Muscle of arm (tissue), 12 donors: ENCODE measurements around the gene ADGRD1. TPM values are rescaled to one million over a fixed set of nuclear protein-coding genes. Genes with fewer than 3 reads are reported as not detected.
"Not testable (repeated sequence)": the region's sequence is repeated elsewhere in the genome, so short reads cannot be mapped to it uniquely, and the experiment has no call there.

ENCODE experiments used
- DNase-seq: peaks from one replicate; pipeline ENCODE4 v3.0.0-alpha.2; 2013
- polyA plus RNA-seq, 12 donors: library from polyadenylated mRNA; unstranded; fragments of 120-200 nt; gene quantifications; one replicate each; pipeline ENCODE4 v1.2.1, GENCODE V29; 2013; ENCODE audit not compliant: insufficient read length in 12 of 12

ADGRD1 gene
- polyA plus RNA-seq, 12 donors: 5.5 to 37.3 (median 11.8) TPM; not detected in 1

DNA sequence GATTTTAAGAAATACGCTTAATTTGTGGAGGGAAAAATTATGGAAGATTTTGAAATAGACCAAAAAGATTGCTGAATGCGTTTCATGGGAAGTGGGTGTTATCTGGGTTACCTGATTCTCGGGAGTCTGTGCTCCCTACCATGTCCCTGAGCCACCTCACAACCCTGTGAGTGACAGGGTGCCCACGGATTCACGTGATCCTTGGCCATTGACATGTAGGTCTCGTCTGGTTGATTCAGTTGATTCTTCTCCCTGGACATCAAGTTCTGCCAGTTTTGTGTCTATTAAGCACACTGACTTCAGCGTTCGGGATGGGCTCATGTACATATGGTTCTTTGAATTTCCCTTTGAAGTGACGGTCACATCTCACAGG, 101.4 kb downstream of the ADGRD1 start:
- no peak for DNase-seq

DNA sequence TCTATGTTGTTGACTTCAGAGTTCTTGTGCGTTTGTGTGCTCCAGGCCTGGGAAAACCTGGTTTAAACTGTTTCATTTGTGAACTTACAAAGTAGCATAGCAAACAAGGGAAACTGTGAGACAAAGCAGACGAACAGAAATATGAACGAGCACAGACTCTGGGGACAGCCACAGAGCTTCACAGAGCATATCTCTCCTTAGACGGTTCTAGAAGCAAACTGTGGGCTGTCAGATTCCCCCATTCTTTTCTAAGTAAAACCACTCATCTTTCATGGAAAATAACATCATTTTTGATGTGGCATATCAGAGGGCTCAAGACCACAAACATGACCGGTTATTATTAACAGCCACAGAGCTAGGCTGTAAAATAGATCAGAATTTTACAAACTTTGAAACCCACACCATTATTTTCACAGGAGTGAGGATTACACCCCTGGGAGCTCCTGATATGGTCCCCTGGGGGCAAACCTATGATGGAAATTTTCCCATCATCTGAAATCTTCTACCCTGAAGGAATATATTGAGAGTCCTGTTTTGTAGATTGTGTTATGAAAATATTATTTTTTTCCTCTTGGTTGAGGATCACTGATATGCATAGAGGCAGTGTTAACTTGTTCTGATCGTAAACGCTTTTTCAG, 102.0 kb downstream of the ADGRD1 start:
- DNase-seq: no peak

DNA sequence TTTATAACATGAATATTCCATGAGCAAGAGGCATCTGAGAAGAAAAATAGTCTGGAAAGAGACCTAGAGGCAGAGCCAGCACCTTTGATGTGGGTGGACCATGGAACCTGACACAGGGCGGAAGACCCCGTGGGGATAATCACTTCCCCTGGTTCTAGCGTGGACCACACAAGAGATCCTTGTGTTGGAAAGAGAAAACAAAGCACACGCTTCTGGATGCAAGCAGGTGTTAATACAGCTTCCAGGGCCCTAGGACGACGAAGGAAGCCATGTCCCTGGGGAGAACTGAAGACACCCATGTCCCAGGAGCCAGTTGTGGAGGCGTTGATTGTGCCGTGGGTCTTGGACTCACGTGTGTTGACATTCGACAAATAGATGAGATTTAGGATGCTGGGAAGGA, 102.9 kb downstream of the ADGRD1 start:
- no peak for DNase-seq

DNA sequence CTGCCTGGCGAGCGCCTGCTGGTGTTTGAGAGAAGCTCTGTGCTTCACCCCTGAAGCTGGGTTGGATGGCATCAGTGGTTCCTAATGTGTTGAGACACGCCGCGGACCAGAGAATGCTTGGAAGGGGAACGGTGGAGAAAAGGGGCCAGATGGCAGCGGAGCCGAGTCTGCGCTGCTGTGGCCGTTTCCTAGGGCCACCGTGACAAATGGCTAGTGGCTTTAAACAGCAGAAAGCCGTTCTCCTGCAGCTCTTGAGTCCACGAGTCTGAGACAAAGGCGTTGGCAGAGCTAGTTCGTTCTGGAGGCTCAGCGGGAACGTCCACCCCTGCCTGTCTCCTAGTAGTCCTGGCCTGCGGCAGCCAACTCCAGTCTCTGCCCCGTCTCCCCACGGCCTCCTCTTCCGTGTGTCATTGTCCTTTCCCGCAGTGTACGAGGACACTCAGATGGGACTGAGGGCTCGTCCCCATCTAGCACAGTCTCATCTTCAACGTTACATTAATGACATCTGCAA, 103.6 kb downstream of the ADGRD1 start:
- no peak for DNase-seq

DNA sequence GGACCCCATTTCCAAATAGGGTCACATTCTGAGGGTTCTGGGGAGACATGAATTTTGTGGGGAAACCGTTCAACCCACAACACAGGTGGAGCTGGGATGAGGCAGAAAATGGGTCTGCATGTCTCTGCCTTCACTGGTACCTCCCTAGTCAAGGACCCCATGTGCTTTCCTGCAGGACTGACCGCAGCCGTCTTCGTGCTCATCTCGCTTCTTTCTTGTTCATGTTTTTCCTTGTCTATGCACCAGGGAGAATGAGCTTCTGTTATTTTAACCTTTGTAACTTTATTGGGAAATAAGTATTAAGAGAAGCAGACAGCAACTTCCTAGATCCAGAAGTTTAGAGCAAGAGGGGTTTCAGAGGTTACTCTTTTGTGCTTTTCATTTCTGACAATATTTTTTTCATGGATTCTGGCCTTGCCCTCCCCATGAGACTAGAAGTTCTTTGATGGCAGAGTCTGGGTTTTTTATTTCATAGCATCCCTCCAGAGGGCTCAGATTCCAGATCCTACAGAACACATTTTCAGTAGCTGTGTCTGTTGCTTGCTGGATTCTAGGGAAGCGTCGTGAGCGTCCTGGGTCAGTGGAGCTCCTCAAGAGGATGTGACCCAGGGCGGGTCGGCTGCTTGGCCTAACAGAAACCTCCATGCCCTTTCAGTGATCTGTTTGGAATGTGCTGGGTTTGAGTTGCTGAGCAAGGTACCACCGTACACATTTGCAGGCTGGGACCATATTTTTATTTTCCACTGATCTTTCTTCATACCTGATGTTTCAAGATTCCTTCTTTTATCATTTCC, 104.2 kb downstream of the ADGRD1 start:
- no peak for DNase-seq

DNA sequence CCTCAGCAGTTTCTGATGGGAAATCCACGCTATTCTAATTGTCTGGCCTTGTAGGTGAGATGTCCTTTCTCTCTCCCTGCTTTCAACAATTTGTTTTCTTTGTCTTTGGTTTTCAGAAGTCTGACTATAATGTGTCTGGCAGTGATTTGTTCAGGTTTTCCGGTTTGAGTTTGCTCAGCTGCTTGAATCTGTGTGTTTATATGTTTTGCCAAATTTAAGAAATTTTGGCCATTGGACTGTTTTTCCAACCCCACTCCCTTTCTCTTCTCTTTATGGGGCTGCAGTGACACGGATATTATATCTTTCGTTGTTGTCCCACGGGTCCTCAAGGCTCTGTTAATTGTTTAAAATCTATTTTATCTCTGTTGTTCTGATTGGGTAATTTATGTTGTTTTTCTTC, 105.0 kb downstream of the ADGRD1 start:
- DNase-seq: peak; percentile 36

DNA sequence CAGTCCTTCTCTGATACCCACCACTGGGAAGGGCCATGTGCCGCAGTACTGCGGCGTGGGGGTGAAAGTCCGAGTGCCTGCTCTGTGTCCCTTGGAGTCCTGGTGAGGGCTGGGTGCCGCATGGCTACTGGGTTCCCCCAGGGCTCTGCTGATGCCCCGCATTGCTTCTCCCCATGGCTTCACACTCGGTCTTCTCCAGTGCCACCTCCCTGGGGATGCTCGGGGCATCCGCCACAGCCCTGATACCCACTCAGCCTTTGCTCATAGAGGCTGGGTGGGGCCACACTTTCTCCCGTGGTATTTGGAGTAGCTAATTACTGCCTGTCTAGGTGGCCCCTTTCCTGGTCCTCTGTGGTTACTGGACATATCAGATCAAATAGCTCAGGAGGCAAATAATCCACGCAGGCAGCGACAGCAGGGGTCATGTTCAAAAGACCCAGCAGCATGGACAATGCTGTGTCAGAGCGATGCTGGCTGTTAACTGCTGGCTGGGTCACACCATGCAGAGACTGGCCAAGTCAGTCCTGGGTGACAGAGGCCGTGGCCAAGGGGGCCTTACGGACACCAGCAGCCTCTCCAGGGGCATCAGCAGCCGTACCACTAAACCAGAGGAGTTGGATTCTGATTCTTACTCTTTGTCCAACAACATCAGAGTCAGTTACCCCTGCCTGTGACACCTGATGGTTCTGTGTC, 106.5 kb downstream of the ADGRD1 start:
- no peak for DNase-seq

DNA sequence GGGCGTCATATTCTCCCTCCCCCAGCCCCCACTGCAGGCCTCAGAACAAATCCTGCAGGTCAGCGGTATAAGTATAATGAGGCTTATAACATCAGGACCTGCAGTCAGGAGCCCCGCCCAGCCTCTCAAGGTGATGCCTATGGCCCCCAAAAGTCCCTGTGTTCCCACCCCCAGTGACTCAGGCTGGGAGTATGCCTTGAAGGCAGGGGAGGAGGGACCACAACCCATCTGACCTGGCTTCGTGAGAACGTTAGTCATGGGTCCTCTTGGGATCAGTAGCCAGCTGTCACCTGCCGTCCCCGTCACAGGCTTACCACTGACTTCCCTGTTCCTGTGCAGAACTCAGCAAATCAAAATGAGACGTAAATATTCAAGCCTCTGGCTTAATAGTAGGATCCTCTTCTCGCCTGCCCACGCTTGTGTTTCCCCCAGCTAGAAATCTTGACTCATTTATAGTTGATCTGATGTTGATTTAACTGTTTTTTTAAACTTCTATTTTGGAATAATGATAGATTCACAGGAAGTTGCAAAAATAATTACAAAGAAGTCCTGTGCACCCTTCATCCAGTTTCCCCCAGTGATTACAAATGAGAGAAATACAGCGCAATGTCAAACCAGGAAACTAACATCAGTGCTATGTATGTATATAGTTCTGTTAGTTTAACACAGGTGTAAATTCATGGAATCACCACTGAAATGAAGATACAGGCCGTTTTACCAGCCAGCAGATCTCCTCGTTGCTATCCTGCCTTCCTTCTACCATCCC, 107.5 kb downstream of the ADGRD1 start:
- DNase-seq: no peak

DNA sequence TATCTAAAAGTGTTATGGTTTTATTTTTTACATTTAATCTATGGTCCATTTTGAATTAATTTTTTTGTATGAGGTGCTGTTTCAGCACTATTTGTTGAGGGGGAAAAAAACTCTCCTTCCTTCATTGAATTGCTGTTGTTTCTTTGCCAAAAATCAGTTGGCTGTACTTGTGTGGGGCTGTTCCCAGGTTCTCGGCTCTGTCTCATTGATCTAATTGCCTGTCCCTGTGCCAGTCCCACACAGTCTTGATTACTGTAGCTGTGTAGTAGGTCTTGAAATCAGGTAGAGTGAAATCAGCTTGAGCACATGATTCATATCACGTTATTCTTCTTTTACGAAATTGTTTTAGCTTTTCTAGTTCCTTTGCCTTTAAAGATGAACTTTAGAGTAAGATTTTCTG, 109.7 kb downstream of the ADGRD1 start:
- DNase-seq: no peak

DNA sequence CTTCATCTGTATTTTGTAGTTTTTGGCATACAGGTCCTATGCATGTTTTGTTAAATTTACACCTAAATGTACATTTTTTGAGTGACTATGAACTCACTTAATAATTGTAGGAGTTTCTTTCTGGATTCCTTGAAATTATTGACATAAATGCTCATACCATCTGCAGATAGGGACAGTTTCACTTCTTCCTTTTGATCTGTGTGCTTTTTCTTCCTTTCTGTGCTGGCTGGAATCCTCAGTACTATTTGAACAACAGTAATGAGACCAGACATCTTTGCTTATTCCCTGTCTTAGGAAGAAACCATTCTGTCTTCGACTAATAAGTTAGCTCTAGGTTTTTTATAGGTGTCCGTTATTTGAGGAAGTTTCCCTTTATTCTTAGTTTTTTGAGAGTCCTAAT, 110.3 kb downstream of the ADGRD1 start:
- DNase-seq: no peak

DNA sequence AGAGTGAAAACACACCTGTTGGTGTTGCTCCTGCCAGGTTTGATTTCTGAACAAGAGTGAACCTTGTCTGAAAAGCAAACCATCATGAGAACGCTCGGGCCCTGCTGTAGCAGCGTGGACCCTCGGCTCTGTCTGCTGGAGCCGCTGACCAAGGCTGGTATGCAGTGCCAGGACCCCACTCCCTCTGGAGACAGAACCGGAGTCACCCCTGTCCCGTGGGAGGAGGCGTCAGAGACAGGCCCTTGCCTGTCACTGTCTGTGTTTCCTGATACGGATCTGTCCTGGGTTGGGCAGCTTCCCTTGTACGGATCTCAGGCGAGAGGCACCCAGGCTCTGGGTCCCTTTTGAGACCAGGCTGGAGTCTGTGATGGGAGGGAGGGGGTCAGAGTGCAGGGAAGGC, 111.6 kb downstream of the ADGRD1 start:
- no peak for DNase-seq

DNA sequence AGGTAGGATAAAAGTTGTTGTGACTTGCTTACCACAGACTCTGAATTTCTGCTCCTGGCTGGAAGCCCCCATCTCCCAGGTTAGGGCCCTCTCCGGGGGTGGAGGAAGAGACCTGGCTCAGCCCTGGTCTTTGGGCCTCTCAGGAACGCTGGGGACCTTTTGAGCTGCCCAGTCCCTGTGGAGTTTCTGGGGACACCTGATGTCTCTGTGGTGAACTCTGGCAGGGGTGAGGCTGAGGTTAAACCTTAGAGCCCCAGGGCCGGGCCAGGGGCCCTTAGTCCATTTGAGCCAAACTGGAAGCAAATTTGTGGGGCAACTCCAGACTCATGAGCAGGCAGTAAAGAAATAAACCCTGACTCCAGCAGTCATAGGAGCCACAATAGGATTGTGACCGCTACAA, 112.1 kb downstream of the ADGRD1 start:
- DNase-seq: no peak

DNA sequence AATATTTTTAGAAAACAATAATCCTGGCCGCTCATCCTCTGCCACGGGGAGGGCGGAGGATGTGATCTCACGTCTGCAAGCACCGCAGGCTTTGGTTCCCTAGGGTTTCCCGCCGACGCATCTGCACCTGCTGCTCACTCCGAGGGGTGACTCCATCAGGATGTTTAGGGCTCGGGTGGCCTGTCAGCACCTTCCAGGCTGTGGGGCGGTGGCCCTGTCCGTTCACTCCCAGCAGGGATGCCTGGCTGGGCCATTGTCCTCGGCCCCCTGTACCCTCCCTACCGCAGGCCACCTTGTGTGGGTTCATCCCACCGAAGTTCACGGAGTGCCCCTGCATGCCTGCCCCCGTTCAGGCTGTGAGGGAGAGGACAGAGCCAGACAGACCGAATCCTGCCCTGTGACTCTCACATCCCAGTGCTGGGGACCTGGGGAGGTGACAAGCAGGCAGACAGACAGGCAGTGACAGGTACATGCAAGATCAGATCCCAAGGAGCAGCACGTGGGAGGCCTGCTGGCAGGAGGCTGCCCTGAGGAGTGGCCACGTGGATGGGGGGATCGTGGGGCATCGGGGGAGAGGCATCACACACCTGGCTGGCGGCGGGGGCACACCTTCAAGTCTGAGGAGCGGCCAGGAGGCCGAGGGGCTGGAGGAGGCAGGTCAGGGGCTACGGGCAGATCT, 112.6 kb downstream of the ADGRD1 start:
- no peak for DNase-seq

DNA sequence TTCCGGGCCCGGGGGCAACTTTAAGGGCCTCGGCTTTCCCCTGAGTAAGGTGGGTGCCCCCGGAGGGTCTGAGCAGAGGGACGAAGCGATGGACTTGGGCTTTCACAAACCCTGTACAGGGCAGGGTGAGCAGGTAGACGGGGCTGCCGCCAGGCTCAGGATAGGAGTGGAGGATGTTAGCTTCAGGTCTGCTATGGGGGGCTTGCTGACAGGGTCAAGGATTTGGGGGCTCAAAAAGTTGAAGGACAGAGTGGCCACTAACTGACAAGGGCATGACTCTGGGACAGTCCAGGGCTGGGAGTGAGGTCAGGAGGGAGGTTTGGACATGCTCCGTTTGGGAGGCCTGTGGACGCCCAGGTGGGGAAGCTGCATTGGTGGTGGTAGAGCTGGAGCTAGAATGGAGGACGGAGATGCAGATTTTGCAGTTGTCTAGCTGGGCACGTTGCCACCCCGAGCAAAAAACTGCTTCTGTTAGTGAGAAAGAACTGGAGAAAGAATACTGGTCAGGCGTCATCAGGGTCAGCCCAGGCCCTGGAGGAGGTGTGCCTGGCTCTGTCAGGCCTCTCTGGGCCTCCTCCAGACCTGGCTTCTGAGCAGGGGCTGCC, 113.3 kb downstream of the ADGRD1 start:
- DNase-seq: no peak

DNA sequence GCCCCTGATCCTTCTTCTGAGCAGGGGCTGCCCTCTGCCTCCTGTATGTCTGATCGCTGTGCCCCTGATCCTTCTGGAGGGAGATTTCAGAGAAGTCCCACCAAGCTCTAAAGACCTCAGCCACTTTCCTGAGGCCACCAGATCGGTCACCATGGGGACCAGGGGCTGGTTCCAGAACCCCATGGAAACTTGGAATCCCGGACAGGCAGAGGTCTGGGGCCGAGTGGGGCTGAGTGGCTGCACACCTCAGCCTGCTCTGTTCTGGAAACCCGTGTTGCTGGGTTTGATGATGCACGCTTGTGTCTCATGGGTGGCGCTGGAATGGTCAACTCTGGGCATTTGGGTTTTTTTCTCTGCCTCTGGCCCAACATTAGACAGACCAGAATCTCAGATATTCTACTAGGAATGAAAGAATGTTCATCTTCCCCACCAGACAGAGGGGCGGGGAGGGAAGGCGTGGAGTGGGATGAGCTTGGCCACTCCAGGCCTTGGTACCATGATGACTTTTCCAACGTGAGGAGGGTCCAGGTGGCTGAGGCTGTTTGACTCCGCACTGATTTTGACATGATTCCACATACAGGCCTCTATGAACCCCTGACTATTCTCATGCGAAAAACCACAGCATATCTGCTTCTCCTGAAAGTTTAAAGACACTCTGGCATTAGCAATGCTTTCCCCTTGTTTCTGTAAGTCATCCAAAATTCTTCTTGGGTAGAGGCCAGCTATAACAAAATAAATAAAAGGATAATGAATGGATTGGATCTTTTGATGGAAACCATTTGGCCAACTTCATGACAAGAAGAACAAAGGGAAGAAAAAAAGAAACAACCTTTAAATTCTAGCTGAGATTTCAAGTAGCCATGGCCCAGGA, 114.5 kb downstream of the ADGRD1 start:
- peak; percentile 49 for DNase-seq

DNA sequence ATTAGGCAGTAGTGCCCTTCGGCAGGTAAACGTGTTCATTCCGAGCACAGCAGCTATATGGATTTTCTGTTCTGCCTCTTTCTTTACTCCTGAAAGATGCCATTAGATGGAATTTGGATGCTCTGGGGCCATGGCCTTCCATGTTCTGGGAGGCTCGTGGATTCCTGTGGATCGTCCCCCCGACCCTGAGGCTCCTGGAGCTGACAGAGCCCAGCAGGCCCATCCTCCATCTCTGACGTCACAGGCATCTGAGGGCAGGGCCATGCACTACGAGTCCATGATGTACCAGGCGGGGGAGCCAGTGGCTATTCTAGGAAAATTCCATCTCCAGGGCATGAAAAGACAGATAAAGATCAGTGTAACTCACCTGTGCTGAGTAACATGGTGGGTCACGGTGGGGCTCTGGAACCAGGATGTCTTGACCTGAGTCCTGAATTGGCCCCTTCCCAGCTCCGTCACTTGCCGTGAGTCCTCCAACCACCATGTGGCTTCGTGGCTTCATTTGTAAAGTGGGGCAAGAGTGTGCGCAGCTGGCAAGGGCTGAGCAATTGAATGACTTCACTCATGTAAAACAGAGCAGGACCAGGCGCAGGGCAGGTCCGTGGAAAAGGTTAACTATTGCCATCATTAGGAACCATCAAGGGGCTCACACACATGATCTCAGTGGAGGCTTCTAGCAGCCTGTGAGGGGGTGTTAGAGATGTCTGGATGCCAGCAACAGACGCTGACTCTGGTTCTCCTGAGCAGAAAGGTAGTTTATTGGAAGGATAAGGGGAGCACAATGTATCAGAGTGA, 115.4 kb downstream of the ADGRD1 start:
- DNase-seq: not testable (repeated sequence)

DNA sequence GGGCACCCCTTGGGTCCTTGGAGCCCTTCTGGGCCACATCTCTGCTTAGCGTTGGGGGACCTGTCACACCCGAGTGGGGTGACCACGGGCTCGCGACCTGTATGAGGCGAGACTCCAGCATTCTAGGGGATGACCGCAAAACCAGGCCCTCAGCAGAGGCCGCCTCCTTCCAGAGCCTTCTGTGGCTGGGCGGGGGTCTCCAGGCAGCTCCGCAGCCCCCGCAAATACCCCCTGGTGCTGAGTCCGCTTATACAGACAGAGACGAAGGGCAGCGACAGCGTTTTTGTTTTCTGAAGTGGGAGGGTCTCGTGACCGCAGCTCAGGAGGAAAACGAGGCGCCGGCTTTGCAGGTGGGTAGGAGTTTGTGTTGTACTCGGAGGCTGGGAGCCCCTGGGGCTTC, 116.4 kb downstream of the ADGRD1 start:
- DNase-seq: not testable (repeated sequence)

DNA sequence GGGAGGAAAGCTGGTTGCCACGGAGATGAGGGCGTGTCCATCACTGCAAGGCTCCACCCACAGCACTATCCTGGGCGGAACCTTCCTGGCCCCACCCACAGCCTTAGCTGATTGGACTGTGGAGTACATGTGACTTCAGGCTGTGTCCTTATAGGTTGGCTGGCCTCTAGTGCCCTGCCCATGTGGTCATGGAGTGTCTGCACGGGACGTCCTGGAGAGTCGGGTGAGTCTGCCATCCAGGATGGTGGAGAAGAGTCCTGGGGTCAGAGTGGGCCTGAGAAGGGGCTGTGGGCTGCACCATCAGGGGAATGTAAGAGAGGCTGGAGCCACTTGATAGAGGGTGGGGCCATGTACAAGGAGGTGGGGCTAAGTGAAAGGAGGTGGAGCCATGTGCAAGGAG, 117.0 kb downstream of the ADGRD1 start:
- not testable (repeated sequence) for DNase-seq

DNA sequence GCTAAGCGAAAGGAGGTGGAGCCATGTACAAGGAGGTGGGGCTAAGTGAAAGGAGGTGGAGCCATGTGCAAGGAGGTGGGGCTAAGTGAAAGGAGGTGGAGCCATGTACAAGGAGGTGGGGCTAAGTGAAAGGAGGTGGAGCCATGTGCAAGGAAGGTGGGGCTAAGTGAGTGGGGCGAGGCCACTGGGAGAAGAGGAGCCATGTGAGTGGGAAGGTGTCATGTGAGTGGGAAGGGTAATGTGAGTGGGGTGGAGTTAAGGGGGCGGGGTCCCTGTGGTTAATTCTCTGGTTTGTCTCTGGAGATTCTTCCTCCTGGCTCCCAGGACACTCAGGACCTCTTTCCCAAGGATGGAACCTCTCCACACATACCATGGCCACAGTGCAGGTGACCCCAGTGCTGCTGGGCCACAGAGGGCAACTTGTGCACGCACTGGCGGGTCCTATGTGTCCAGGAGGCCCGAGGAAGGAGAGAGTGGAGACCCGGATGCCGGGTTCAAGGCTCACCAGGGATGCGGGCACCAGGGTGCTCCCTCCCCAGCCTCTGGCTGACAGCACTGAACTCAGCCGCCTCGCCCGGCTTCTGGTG, 117.6 kb downstream of the ADGRD1 start:
- DNase-seq: not testable (repeated sequence)
